GM18951 (cell line): ENCODE measurements around the gene KLHL5.
"Not testable (repeated sequence)": the region's sequence is repeated elsewhere in the genome, so short reads cannot be mapped to it uniquely, and the experiment has no call there.

Experiments used
- POLR2A ChIP-seq: IDR thresholded peaks from 4 replicates; pipeline ENCODE4 v1.6.1; 2011; ENCODE audit warnings: mild to moderate bottlenecking; ENCODE audit not compliant: insufficient read length, insufficient read depth; ENCODE audit errors: extremely low read depth
- in situ Hi-C: fragments of 300-500 bp; cut with MboI; formaldehyde crosslinking; loops from one replicate; pipeline ENCODE4 v1.12.0; 2022; ENCODE audit warnings: low sequenced_read_pairs, mixed read lengths, inconsistent platforms; ENCODE audit not compliant: unreplicated experiment

The KLHL5 gene

GRCh38 chr4:39062094-39062769 is at the start of gene KLHL5:
TSS of gene KLHL5 (plus strand) at chr4:39062232. CDS start at chr4:39062653, 421 bp downstream.
- no peak for TF ChIP-seq POLR2A
- in situ Hi-C loops = no loop called here

GRCh38 chr4:39014028-39014427 is 48.0 kb upstream of the KLHL5 start:
- in situ Hi-C loops = no loop called here
- no peak for TF ChIP-seq POLR2A

- no peak for TF ChIP-seq POLR2A
- in situ Hi-C loops = no loop called here
Observed at GRCh38 chr4:39020130-39020529, 41.9 kb upstream of the KLHL5 start.

- TF ChIP-seq POLR2A = no peak
- in situ Hi-C loops = no loop called here
Observed at GRCh38 chr4:39021631-39022030, 40.4 kb upstream of the KLHL5 start.

- no peak for TF ChIP-seq POLR2A
- in situ Hi-C loops = no loop called here
Observed at GRCh38 chr4:39022241-39022640, 39.8 kb upstream of the KLHL5 start.

- no peak for TF ChIP-seq POLR2A
- in situ Hi-C loops = no loop called here
Observed at GRCh38 chr4:39023059-39023458, 39.0 kb upstream of the KLHL5 start.

- in situ Hi-C loops = no loop called here
- no peak for TF ChIP-seq POLR2A
Observed at GRCh38 chr4:39024311-39024865, 37.6 kb upstream of the KLHL5 start.

GRCh38 chr4:39025552-39026085 is 36.4 kb upstream of the KLHL5 start:
- in situ Hi-C loops = no loop called here
- no peak for TF ChIP-seq POLR2A

GRCh38 chr4:39026096-39026495 is 35.9 kb upstream of the KLHL5 start:
- no peak for TF ChIP-seq POLR2A
- in situ Hi-C loops = no loop called here

GRCh38 chr4:39029752-39030694 is 32.0 kb upstream of the KLHL5 start:
- TF ChIP-seq POLR2A = no peak
- in situ Hi-C loops = no loop called here

GRCh38 chr4:39030725-39031124 is 31.3 kb upstream of the KLHL5 start:
- in situ Hi-C loops = no loop called here
- no peak for TF ChIP-seq POLR2A

GRCh38 chr4:39031590-39032020 is 30.4 kb upstream of the KLHL5 start:
- in situ Hi-C loops = not testable (repeated sequence)
